H1 (cell line): ENCODE data around the gene TEX22. TPM values are rescaled to one million over a fixed set of nuclear protein-coding genes. Genes with fewer than 3 reads are reported as not detected.

ENCODE experiments used
- CHD1 ChIP-seq: IDR thresholded peaks from 2 replicates; pipeline ENCODE4 v1.6.1; 2012; ENCODE audit warnings: low read depth, low read length, improper control_type of control experiment
- FOSL1 ChIP-seq: IDR thresholded peaks from 2 replicates; pipeline ENCODE4 v1.6.1; 2011; ENCODE audit warnings: mild to moderate bottlenecking, low read depth, low read length, moderate library complexity; ENCODE audit not compliant: insufficient read depth
- GABPA ChIP-seq: IDR thresholded peaks from 2 replicates; pipeline ENCODE4 v1.6.1; 2011; ENCODE audit warnings: mild to moderate bottlenecking, low read length, moderate library complexity, borderline replicate concordance; ENCODE audit not compliant: insufficient read depth
- NANOG ChIP-seq: IDR thresholded peaks from 2 replicates; pipeline ENCODE4 v1.6.1; 2011; ENCODE audit warnings: low read length, low read depth, mild to moderate bottlenecking, inconsistent platforms; ENCODE audit not compliant: insufficient read depth, poor library complexity, severe bottlenecking
- polyA plus RNA-seq, 7 experiments: library from polyadenylated mRNA; depleted of rRNA in 3 of 7; stranded (reverse) in 5 of 7; unstranded in 2 of 7; fragments of >200 nt in 5 of 7; fragments of 200-250 nt in 2 of 7; gene quantifications; 1 replicate in 5 of 7; 2 replicates in 1 of 7; 4 replicates in 1 of 7; pipeline versions ENCODE4 v1.2.1 to v1.2.3, GENCODE V29; 2011 to 2013; ENCODE audit warnings: missing spikeins in 2 of 7, mixed read lengths in 2 of 7
- total RNA-seq: library from RNA; stranded (reverse); fragmentation: NEBNext Ultra II Directional; extraction: Animal tissue kit (Norgen Biotek cat#: 25700); gene quantifications from 2 replicates; pipeline ENCODE4 v1.2.1, GENCODE V29; 2021
- TF ChIP-seq, protein P1 (sequence below): fragments of 300-600 bp; sonication (generic); IDR thresholded peaks from 2 replicates; pipeline ENCODE4 v1.7.1; 2012; ENCODE audit warnings: low read length, moderate library complexity, mild to moderate bottlenecking, inconsistent platforms; ENCODE audit not compliant: insufficient replicate concordance

TEX22 gene
- total and polyA plus RNA-seq, 2 of the 8 experiments (the other 6 are each of a cell fraction or from before 2014, with no cell fraction given): 0.24 to 0.39 TPM

DNA sequence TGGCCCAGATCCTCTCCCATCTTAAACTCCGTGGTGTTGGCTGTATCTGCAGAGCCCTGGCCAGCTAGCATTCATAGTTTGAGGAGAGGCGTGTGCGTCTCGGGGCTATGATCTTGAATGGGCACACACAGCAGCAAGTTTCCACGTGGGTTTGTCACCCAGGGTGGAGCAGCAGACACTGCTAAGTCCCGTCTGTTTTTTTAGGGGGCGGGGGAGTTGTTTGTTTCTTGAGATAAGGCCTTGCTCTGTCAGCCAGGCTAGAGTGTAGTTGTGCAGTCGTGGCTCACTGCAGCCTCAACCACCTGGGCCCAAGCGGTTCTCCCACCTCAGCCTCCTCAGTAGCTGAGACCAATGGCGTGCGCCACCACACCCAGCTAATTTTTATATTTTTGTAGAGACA lies 20.1 kb upstream of the TEX22 start (continued):
- TF ChIP-seq, protein P1, sequence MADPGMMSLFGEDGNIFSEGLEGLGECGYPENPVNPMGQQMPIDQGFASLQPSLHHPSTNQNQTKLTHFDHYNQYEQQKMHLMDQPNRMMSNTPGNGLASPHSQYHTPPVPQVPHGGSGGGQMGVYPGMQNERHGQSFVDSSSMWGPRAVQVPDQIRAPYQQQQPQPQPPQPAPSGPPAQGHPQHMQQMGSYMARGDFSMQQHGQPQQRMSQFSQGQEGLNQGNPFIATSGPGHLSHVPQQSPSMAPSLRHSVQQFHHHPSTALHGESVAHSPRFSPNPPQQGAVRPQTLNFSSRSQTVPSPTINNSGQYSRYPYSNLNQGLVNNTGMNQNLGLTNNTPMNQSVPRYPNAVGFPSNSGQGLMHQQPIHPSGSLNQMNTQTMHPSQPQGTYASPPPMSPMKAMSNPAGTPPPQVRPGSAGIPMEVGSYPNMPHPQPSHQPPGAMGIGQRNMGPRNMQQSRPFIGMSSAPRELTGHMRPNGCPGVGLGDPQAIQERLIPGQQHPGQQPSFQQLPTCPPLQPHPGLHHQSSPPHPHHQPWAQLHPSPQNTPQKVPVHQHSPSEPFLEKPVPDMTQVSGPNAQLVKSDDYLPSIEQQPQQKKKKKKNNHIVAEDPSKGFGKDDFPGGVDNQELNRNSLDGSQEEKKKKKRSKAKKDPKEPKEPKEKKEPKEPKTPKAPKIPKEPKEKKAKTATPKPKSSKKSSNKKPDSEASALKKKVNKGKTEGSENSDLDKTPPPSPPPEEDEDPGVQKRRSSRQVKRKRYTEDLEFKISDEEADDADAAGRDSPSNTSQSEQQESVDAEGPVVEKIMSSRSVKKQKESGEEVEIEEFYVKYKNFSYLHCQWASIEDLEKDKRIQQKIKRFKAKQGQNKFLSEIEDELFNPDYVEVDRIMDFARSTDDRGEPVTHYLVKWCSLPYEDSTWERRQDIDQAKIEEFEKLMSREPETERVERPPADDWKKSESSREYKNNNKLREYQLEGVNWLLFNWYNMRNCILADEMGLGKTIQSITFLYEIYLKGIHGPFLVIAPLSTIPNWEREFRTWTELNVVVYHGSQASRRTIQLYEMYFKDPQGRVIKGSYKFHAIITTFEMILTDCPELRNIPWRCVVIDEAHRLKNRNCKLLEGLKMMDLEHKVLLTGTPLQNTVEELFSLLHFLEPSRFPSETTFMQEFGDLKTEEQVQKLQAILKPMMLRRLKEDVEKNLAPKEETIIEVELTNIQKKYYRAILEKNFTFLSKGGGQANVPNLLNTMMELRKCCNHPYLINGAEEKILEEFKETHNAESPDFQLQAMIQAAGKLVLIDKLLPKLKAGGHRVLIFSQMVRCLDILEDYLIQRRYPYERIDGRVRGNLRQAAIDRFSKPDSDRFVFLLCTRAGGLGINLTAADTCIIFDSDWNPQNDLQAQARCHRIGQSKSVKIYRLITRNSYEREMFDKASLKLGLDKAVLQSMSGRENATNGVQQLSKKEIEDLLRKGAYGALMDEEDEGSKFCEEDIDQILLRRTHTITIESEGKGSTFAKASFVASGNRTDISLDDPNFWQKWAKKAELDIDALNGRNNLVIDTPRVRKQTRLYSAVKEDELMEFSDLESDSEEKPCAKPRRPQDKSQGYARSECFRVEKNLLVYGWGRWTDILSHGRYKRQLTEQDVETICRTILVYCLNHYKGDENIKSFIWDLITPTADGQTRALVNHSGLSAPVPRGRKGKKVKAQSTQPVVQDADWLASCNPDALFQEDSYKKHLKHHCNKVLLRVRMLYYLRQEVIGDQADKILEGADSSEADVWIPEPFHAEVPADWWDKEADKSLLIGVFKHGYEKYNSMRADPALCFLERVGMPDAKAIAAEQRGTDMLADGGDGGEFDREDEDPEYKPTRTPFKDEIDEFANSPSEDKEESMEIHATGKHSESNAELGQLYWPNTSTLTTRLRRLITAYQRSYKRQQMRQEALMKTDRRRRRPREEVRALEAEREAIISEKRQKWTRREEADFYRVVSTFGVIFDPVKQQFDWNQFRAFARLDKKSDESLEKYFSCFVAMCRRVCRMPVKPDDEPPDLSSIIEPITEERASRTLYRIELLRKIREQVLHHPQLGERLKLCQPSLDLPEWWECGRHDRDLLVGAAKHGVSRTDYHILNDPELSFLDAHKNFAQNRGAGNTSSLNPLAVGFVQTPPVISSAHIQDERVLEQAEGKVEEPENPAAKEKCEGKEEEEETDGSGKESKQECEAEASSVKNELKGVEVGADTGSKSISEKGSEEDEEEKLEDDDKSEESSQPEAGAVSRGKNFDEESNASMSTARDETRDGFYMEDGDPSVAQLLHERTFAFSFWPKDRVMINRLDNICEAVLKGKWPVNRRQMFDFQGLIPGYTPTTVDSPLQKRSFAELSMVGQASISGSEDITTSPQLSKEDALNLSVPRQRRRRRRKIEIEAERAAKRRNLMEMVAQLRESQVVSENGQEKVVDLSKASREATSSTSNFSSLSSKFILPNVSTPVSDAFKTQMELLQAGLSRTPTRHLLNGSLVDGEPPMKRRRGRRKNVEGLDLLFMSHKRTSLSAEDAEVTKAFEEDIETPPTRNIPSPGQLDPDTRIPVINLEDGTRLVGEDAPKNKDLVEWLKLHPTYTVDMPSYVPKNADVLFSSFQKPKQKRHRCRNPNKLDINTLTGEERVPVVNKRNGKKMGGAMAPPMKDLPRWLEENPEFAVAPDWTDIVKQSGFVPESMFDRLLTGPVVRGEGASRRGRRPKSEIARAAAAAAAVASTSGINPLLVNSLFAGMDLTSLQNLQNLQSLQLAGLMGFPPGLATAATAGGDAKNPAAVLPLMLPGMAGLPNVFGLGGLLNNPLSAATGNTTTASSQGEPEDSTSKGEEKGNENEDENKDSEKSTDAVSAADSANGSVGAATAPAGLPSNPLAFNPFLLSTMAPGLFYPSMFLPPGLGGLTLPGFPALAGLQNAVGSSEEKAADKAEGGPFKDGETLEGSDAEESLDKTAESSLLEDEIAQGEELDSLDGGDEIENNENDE: no peak
- TF ChIP-seq CHD1 (no peak), FOSL1 (no peak), NANOG (no peak), GABPA (no peak)
